Measurements from ENCODE around the gene GPR37. TPM values are rescaled to one million over a fixed set of nuclear protein-coding genes. Genes with fewer than 3 reads are reported as not detected.

Gene GPR37
- total RNA-seq, 3 donors from 2014 or later, result 0.93 to 1.2 (median 1.1) TPM

DNA sequence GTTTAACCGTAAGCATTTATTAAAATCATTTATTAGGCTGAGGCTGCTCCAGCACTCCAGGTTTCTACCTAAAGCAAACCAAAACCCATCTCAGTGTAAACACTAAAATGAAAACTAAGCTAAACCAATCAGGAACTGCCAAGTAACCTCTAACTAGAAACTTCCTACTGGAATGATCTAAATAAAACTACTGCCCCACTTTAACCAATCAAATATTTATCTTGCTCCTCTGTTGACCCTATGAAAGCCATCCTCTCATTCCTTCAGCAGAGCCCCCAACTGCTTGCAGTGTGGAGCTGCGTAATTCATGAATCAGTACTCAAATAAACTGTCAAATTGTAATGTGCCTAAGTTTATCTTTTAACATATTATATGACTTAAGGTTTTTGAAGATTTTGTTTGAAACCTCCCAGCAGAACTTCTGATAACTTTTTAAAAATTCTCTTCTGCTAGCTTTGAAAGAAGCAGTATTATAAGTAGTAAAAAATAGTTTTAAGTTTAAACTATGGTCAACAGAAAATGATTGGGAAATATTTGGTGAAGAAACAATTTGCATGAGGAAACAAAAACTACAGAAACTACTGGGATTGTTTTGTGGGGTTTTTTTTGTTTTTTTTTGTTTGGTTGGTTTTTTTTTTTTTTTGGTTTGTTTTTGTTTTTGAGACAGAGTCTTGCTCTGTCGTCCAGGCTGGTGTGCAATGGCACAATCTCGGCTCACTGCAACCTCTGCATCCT, 47.4 kb downstream of the GPR37 start:
- DNase-seq (no peak), ATAC-seq (no peak)
- Histone ChIP-seq H3K36me3 (ENCODE audit: low read depth) (no peaks in the 10 kb centered on the region), H3K9me3 (no peaks in the 10 kb centered on the region), H3K4me1 (ENCODE audit: low read depth) (no peaks in the 10 kb centered on the region), H3K4me3 (no peak overlapping the region)
- intact Hi-C loops (cut with DNase I, micrococcal nuclease), result no loop called here
- TF ChIP-seq, protein P1, sequence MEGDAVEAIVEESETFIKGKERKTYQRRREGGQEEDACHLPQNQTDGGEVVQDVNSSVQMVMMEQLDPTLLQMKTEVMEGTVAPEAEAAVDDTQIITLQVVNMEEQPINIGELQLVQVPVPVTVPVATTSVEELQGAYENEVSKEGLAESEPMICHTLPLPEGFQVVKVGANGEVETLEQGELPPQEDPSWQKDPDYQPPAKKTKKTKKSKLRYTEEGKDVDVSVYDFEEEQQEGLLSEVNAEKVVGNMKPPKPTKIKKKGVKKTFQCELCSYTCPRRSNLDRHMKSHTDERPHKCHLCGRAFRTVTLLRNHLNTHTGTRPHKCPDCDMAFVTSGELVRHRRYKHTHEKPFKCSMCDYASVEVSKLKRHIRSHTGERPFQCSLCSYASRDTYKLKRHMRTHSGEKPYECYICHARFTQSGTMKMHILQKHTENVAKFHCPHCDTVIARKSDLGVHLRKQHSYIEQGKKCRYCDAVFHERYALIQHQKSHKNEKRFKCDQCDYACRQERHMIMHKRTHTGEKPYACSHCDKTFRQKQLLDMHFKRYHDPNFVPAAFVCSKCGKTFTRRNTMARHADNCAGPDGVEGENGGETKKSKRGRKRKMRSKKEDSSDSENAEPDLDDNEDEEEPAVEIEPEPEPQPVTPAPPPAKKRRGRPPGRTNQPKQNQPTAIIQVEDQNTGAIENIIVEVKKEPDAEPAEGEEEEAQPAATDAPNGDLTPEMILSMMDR (IDR thresholded peaks at IDR 0.05), result no peak

DNA sequence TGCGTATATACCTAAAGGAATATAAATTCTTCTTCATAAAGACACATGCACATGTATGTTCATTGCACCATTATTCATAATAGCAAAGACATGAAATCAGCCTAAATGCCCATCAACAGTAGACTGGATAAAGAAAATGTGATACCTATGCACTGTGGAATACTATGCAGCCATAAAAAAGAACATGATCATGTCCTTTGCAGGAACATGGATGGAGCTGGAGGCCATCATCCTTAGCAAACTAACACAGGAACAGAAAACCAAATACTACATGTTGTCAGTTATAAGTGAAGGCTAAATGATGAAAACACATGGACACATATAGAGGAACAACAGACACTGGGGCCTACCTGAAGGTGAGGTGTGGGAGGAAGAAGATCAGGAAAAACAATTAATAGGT, 48.7 kb downstream of the GPR37 start:
- TF ChIP-seq, protein P1 (IDR thresholded peaks at IDR 0.05), result no peak
- H3K36me3 ChIP-seq (ENCODE audit: low read depth), result no peaks in the 10 kb centered on the region
- ATAC-seq (no peak), DNase-seq (no peak)
- H3K4me3 ChIP-seq, result no peak overlapping the region
- H3K4me1 ChIP-seq (ENCODE audit: low read depth), result no peaks in the 10 kb centered on the region
- intact Hi-C loops (cut with DNase I, micrococcal nuclease), result no loop called here
- H3K9me3 ChIP-seq, result no peaks in the 10 kb centered on the region

DNA sequence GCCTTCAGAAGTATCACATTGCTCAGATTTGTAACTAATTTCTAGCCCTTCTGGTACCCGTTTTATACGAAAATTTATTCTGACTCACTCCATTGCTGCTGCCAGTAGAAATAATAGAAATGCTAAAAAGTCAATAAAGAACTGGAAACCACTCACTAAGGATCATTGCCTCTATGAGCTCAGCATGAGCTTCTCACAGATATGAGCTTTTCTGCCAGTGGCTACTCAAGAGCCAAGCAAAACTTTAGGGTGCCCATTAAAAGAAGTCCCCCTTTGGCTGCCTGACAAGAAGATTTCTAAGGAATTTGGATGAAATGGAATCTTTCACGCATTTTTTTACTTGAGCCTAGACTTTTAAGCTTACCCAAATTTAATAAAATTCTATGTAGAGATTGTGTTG, 52.5 kb downstream of the GPR37 start:
- Histone ChIP-seq H3K9me3 (no peaks in the 10 kb centered on the region), H3K4me1 (ENCODE audit: low read depth) (no peaks in the 10 kb centered on the region), H3K36me3 (ENCODE audit: low read depth) (no peaks in the 10 kb centered on the region), H3K4me3 (no peak overlapping the region)
- DNase-seq (no peak), ATAC-seq (no peak)
- intact Hi-C loops (cut with DNase I, micrococcal nuclease), result no loop called here
- TF ChIP-seq, protein P1 (IDR thresholded peaks at IDR 0.05), result no peak

DNA sequence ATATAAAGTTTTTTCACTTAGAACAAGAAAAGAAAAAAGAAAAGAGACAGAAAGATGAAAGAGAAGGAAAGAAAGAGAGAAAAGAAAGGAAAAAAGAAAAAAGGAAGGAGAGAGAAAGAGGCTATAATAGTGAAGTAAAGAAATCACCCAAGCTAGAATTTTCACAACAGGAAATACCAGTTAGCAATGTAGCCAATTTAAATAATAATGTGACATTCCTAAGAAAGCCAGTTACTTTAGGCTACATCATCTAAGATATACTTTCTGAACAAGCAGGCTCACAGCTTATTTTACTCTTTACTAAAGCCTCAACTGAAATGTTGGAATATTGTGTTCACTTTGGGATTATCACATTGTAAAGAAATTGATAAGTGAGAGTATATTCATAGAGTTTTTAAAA, 53.6 kb downstream of the GPR37 start:
- H3K4me1 ChIP-seq (ENCODE audit: low read depth), result no peaks in the 10 kb centered on the region
- intact Hi-C loops (cut with DNase I, micrococcal nuclease), result no loop called here
- H3K4me3 ChIP-seq, result no peak overlapping the region
- DNase-seq, result no peak
- H3K36me3 ChIP-seq (ENCODE audit: low read depth), result no peaks in the 10 kb centered on the region
- TF ChIP-seq, protein P1 (IDR thresholded peaks at IDR 0.05), result no peak
- H3K9me3 ChIP-seq, result peaks cover 10% of the 10 kb centered on the region
- ATAC-seq, result no peak

DNA sequence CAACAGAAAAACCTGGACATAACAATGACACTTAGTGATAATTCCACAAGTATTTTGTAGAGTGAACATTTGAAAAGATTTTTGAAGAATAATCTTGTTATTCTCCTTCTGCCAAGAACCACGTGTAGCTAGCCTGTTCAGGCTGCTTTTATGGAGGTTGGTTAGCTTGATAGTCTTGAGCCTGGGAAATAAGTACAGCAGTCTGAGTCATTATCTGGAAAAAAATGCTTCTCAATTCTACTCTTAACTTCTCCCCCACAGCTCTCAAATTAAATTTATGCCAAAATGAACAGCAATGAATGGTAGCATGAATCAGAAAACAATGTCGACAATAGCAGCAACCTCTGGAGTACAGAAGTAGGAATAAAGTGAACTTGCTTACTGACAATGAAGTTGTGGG, 63.2 kb downstream of the GPR37 start:
- H3K4me3 ChIP-seq, result no peak overlapping the region
- H3K4me1 ChIP-seq (ENCODE audit: low read depth), result no peaks in the 10 kb centered on the region
- ATAC-seq (no peak), DNase-seq (no peak)
- H3K36me3 ChIP-seq (ENCODE audit: low read depth), result no peaks in the 10 kb centered on the region
- intact Hi-C loops (cut with DNase I, micrococcal nuclease), result no loop called here
- H3K9me3 ChIP-seq, result peaks cover 3% of the 10 kb centered on the region
- TF ChIP-seq, protein P1 (IDR thresholded peaks at IDR 0.05), result no peak
